ENCODE data around the gene RBM12.

DNA sequence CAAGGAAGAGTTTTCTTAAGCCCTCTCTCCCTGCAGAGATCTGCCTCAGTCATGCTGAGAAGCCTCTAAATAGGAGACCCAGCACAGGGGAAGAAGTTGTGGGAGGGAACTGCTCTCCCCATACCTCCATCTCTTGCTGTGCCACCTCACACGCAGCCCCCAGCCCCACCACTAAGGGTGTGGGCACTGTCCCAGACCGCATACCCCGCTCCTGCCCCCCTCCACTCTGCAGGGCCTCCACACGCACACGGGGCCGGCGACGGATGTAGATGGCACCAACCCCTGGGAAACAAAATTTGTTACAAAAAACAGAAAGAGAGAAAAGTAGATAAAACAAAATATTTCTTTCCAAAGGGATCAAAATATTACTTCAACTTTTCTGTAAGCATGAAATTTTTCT lies 10.2 kb upstream of the RBM12 start:
- TF ChIP-seq TAF1 (IDR thresholded peaks at IDR 0.05; ENCODE audit: low read depth) (no peak), EP300 (IDR thresholded peaks at IDR 0.05; ENCODE audit: borderline replicate concordance) (no peak), YY1 (IDR thresholded peaks at IDR 0.05; ENCODE audit: low read depth) (no peak)

Measured in Ishikawa (cell line).